HG02938 (cell line): Measurements from ENCODE around the gene C1orf210.

Experiments used
- ATAC-seq: cut with Tn5 transposase; IDR thresholded peaks from one replicate; pipeline ENCODE4 v1.9.1; 2021; ENCODE audit warnings: mild to moderate bottlenecking, moderate library complexity; ENCODE audit not compliant: unreplicated experiment

C1orf210 gene

GRCh38 chr1:43253876-43254275 lies 31.5 kb downstream of the C1orf210 start:
- no peak for ATAC-seq

- no peak for ATAC-seq
These were observed 32.2 kb downstream of the C1orf210 start for GRCh38 chr1:43253173-43253572.

- ATAC-seq, result no peak
These were observed 33.2 kb downstream of the C1orf210 start for GRCh38 chr1:43252225-43252624.

GRCh38 chr1:43251024-43251423 lies 34.4 kb downstream of the C1orf210 start:
- no peak for ATAC-seq

GRCh38 chr1:43250351-43250761 lies 35.0 kb downstream of the C1orf210 start:
- no peak for ATAC-seq

GRCh38 chr1:43247256-43247921 lies 38.0 kb downstream of the C1orf210 start:
- ATAC-seq, result no peak

GRCh38 chr1:43246466-43247213 lies 38.7 kb downstream of the C1orf210 start:
- ATAC-seq, result no peak

- ATAC-seq, result no peak
These were observed 42.1 kb downstream of the C1orf210 start for GRCh38 chr1:43243299-43243698.

- no peak for ATAC-seq
These were observed 44.0 kb downstream of the C1orf210 start for GRCh38 chr1:43241413-43241836.

GRCh38 chr1:43239484-43239883 lies 45.9 kb downstream of the C1orf210 start:
- ATAC-seq, result peak; percentile 80

GRCh38 chr1:43238991-43239469 lies 46.4 kb downstream of the C1orf210 start:
- peak; percentile 19 for ATAC-seq

- no peak for ATAC-seq
These were observed 47.3 kb downstream of the C1orf210 start for GRCh38 chr1:43238085-43238484.

- no peak for ATAC-seq
These were observed 48.3 kb downstream of the C1orf210 start for GRCh38 chr1:43237121-43237520.

- no peak for ATAC-seq
These were observed 49.8 kb downstream of the C1orf210 start for GRCh38 chr1:43235451-43236121.

- no peak for ATAC-seq
These were observed 50.3 kb downstream of the C1orf210 start for GRCh38 chr1:43235040-43235439.

GRCh38 chr1:43234267-43234666 lies 51.1 kb downstream of the C1orf210 start:
- ATAC-seq, result no peak

- ATAC-seq, result no peak
These were observed 51.8 kb downstream of the C1orf210 start for GRCh38 chr1:43233631-43234030.

- ATAC-seq, result no peak
These were observed 52.9 kb downstream of the C1orf210 start for GRCh38 chr1:43232482-43232881.

- ATAC-seq, result no peak
These were observed 53.3 kb downstream of the C1orf210 start for GRCh38 chr1:43232074-43232473.
